Kidney capillary endothelial cell (primary cell): Measurements from ENCODE around the gene ERRFI1.

ENCODE experiments used
- DNase-seq: peaks from one replicate; pipeline ENCODE4 v3.0.0-alpha.2; 2018; ENCODE audit warnings: low spot score

The ERRFI1 gene

DNA sequence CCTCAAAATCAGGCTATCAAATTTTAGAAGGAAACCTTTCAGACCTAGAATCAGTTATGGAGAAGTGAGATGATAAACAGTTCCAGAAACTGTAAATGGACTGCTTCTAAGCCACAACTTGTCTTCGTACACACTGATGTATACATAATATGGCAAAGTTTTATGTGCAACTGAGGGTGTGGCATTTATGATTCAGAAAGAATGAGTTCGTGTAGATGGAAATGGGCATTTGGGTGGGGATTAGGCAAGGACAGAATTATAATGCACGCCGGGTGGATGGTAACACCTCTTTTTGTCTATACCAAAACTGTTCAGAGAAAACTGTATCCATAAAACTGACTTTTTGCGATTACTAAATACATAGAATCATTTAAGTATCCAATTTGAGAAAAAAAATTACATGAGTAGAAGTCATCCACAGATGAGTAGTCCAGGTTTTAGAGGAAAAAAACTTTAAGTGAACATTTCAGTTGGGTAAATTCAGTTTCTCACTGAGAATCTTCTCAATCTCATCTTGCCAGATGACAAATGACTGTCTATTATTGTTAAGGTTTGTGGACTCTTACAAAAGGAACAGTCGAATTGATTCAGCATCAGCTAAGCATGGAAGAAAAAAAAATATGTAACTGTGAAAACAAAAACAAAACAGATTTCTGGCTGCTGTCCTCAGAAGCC is 22.5 kb downstream of the ERRFI1 start:
- DNase-seq = no peak

DNA sequence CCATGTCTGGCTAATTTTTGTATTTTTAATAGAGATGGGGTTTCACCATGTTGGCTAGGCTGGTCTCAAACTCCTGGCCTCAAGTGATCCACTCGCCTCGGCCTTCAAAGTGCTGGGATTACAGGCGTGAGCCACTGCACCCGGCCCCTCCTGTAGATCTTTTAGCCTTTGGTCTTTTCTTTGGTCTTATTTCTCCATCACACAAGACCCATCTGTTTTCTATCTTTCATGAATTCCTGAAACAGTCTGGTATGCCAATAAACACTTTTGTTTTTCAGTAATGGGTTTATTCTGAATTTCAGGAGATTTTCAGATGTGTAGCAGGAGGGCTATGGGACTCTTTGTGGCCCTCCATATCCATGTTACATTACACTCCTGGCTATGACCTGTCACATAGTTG is 23.2 kb downstream of the ERRFI1 start:
- DNase-seq = no peak

DNA sequence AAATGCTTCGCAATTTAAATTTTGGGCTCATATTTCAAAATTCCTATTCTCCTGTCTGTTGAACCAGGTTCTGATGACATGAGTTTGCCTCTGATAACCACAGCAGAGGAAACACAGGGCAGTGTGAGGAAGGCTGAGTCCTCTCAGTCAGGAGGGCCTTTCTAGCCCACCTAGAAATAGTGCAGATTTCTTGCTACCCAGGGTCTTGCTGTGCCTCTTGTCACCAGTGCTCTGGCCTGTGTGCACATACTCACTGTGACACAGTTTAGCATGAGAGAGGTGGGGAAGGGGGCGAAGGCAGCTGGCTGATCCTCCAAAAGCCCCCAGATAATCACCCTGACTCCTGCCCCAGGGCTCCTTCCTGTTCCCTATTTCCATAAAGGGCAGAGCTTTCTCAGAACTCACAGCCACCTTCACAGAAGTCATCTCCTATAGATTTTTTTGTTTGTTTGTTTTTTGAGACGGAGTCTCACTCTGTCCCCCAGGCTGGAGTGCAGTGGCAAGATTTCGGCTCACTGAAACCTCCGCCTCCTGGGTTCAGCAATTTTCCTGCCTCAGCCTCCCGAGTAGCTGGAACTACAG is 23.7 kb downstream of the ERRFI1 start:
- DNase-seq = no peak

DNA sequence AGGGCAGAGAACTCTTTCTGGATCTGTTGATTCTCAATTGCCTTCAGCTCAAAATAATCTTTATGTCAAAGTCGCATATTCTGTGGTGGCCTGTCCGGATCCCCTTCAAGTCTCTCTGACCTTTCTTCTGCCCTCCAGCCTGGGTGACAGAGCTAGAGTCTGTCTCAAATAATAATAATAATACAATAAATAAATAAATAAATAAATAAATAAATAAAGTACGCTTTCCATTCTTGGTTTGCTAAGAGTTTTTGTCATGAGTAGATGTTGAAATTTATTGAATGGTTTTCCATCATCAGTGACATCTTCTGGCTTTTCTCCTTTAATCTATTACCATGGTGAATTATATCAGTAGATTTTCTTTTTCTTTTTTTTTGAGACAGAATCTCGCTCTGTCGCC is 30.7 kb downstream of the ERRFI1 start:
- DNase-seq = no peak

DNA sequence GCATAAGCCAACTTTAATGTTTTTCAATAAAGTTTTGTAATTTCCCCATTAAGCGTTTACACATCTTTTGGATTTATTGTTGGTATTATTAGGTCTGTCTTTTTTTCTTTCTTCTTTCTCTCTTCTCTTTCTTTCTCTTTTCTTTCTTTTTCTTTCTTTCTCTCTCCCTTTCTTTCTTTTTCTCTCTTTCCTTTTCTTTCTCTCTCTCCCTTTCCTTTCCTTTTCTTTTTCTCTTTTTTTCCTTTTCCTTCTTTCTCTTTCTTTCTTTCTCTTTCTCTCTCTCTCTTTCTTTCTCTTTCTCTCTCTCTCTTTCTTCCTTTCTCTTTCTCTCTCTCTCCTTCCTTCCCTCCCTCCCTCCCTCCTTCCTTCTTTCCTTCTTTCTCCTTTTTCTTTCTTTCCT is 31.3 kb downstream of the ERRFI1 start:
- DNase-seq = no peak

DNA sequence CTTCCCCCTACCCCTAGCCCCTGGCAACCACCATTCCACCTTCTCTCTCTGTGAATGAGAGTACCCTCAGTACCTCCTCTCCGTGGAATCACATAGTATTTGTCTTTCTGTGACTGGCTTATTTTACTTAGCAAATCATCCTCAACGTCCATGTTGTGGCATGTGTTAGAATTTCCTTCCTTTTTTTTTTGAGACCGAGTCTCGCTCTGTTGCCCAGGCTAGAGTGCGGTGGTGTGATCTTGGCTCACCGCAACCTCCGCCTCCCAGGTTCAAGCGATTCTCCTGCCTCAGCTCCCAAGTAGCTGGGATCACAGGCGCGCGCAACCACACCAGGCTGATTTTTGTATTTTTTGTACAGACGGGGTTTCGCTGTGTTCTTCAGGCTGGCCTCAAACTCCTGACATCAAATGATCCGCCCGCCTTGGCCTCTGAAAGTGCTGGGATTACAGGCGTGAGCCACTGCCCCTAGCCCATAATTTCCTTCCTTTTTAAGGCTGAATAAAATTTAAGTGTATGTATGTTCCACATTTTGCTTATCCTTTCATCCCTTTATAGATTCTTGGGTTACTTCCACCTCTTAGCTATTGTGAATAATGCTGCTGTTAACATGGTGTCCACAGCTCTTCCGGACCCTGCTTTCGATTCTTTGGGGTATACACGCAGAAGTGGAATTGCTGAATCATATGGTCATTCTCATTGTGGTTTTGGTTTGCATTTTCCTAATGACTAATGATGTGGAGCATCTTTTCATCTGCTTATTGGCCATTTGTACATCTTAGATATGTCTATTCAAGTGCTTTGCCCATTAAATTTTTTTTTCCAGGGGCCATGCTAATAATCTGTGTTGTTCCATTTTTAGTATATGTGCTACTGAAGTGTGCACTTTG is 32.3 kb downstream of the ERRFI1 start:
- no peak for DNase-seq

DNA sequence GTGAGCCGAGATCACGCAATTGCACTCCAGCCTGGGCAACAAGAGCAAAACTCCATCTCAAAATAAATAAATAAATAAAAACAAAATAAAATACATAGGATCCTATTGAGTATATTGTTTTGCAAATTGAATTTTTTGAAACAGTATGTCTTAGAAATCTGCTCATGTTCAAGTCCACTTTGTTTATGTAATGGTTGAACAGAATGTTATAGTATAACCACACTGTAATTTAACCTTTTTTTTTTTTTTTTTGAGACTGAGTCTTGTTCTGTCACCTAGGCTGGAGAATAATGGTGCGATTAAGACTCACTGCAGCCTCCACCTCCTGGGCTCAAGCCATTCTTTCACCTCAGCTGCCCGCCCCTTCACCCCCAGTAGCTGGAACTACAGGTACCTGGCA is 33.2 kb downstream of the ERRFI1 start:
- DNase-seq = no peak

DNA sequence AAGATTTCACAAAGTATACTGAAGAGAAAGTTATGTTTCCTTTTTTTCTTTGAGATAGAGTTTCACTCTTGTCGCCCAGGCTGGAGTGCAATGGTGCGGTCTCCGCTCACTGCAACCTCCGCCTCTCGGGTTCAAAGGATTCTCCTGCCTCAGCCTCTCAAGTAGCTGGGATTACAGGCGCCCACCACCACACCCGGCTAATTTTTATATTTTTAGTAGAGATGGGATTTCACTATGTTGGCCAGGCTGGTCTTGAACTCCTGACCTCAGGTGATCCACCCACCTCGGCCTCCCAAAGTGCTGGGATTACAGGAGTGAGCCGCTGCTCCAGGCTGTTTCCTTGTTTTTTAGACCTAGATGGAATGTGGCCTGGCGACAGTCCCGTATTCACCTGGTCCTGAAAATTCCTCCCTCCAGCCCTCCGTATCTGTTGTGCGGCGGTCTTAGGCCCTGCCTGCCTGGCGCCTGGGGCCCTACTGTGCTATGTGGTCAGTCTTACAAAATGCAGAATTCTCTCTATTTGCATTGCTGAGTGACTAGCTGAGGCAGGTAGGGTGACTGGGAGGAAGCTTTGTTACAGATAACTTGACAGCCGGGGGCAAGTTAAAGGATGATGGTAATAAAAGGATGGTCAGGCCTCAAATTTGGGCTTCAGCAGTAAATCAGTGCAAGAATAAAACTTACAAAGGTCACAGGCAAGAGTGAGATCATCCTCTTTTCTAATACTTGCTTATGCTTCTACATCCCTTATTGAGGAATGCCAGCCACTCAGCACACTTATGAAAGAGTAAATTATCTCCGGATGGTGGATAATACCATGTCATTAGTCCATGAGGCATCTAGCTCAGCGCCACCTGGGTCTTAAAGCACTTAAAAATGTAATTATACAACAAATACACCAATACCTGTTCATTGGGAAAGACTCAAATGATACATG is 34.3 kb downstream of the ERRFI1 start:
- no peak for DNase-seq

DNA sequence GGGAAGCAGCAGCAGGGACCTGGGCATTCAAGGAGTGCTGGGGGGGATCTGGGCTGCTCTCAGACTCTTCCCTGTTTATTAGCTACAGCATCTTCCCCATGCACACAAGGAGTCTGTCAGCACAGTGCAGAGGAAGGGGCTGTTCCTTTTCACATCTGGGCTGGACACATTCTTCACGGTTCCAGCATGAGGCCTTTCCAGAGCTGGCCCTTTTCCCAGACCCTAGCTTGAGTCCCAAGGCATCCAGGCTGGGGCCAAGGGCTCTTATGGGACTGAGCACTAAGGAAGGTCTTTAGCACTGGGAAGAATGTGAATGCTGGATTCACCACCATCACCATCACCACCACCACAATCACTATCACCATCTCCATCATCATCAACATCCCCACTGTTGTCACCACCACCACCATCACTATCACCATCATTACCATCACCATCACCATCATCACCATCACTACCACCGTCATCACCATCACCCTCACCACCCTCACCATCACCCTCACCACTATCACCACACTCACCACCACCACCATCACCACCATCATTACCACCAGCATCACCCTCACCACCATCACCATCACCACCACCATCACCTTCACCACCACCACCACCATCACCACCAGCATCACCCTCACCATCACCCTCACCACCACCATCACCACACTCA is 36.2 kb downstream of the ERRFI1 start:
- DNase-seq = no peak

DNA sequence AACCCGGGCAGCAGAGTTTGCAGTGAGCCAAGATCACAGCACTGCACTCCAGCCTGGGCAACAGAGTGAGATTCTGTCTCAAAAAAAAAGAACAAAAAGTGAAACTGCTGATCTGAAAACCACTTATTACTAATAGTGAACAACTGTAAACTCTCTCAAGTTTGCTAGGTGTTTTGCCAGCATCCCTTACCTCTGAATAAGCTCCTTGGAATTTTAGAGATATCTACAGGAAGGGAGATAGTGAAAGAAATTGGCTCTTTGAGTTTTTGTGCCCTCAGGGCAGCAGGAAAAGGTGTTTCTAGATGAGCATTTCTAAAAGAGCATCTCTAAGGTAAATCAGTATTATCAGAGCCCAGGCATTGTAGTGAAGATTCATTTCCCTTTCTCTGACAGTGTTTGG is 37.5 kb downstream of the ERRFI1 start:
- no peak for DNase-seq

DNA sequence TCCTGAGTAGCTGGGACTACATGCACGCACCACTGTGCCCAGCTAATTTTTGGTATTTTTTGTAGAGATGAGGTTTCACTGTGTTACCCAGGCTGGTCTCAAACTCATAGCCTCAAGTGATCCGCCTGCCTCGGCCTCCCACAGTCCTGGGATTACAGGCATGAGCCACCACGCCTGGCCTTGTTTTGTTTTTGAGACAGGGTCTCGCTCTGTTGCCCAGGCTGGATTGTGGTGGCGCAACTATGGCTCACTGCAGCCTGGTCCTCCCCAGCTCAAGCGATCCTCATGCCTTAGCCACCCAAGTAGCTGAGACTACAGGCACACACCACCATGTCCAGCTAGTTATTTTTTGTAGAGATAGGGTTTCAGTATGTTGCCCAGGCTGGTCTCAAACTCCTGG is 38.6 kb downstream of the ERRFI1 start:
- DNase-seq = no peak

DNA sequence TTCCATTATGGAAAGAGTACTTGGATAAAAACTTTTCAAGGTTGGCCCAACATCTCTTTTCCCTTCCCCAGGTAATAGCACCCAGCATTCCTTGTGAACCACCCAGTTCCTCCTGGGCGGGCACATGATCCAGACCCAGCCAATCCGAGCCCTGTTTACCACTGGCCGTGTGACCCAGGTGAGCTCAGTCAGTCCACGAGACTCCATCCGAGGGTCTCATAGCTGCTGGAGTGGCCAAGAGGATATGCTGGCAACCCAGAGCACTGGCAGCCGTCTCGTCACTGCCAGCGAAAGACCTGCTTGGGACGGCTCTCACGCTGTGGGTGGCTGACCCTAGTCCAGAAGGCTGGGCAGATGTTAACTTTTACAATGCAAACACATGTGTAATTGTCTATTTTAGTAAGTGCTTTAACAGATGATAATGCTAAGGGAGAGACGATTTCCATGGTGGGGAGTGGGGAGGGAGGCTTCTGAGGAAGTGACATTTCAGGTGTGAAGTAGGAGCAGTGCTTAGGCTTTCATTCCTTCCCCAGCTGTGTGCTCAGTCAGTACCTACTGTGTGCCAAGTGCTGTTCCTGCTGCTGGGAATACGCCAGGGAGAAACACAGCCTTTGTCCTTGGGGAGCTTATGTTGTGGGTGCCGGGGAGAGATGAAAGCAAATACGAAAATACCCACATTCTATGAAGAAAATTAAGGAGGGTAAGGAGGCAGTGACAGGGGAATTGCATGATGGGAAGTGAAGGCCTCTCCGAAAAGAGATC is 40.1 kb downstream of the ERRFI1 start:
- no peak for DNase-seq

DNA sequence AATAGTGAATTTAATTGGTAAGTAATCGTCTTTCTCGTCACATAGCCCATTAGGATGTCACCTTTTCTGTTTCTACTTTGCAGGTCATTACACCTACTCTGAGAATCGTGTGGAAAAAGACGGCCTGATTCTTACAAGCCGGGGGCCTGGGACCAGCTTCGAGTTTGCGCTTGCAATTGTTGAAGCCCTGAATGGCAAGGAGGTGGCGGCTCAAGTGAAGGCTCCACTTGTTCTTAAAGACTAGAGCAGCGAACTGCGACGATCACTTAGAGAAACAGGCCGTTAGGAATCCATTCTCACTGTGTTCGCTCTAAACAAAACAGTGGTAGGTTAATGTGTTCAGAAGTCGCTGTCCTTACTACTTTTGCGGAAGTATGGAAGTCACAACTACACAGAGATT is 41.3 kb downstream of the ERRFI1 start:
- DNase-seq = no peak

DNA sequence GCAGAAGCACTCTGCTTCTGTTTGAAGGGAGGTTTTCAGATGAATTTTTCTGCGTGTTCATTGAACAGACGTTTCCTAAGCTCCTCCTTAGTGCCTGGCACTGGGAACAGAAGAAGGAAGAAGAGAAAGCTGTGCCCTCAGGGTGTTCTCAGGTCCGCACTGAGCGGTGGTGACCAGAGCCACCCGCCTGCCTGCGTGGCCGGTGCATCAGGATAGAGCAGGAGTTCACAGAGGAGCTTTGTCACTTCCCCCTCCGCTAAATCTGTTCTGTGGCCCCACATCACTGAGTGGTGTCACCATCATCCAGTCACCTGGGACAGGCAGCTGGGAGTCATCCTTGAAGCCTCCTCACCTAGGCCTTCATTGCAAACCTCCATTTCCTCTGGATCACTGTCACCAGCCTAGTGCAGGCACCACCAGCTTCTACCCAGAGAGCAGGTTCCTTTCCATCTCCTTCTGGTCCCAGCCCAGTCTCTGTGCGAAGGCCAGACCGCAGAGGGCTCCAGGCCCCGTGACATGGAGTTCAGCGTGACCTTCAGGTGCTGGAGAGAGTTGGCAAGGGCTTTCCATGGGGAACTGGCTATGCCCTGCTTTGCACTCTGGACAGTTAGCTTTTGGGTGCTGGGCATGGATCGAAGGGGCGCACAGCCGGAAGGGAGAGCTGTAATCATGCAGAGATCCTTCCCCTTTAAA is 42.9 kb downstream of the ERRFI1 start:
- no peak for DNase-seq

DNA sequence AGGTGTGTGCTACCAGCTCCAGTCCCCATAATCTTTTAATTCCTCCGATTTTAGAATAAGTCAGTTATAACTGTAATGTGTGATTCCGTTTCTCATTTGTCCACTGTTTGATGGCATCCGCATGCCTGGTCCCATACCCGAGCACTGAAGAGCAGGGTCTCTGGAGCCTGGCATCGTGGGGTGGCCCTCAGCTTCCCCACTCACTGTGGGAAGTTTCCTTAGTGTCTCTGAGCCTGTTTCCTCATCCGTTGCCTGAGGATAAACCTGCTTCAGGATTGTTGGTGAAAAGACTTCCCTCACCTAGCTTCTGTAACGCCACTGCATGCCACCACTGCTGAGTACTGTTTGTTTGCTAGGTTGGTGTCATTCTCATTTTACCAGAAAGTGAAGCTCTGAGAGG is 45.1 kb downstream of the ERRFI1 start:
- no peak for DNase-seq

DNA sequence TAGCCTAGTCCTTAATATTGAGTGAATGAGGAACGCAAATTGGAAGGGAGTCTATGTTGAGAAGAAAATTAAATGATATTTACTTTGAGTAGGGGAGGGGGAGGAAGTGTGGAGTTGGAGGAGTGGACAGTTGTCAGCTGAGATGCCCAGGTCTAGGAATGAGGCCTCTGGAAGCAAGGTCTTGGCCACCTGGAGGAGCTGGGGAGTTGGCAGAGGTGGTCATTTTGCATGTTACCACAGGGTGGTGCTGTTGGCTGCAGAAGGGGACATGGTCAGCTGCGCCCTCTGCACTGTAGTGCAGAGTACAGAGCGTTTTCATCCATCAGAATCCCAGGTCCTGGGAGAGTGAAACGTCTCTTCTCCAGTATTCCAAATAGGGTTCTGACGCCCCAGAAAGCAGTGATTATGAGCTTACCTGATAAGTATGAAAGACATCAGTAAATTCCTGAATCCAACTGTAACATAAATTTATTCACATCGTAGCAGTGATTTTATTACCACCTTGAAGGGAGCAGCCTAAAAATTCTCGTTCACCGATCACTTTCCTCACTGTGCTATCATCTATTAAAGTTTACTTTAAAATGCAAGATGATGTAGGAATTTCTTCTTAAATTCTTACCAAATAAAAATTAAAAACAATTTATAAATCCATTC is 50.8 kb downstream of the ERRFI1 start:
- DNase-seq = peak; percentile 73

DNA sequence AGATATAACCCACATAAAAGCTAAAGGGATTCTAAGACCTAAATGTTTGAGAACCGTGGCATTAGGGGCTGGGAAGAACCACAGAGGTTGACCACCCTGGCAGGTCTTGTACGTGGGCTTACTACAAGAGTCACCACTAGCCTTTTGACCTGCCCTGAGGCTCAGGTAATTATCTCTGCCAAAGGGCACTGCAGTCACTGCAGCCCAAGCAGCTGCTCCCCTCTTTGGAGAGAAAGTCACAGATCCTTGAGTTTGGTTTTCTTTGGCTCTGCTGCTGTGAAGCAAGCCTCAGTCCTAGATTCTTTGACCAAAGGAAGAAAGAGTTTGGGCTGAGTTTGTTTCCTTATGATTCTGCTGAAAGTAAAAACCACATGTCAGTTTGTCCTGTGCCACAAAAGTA is 53.0 kb downstream of the ERRFI1 start:
- DNase-seq = no peak

DNA sequence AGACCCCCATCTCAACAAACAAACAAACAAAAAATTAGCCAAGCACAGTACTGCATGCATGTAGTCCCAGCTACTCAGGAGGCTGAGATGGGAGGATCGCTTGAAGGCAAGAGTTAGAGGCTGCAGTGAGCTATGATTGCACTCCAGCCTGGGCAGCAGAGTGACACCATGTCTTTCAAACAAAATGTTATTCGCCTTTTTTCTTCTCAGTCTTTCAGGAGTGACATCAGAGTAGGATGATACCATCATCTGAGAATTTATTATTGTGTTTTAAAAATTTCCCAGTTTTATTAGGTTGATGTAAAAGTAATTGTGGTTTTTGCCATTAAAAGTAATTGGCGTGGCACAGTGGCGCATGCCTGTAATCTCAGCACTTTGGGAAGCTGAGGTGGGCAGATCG is 53.8 kb downstream of the ERRFI1 start:
- DNase-seq = no peak

DNA sequence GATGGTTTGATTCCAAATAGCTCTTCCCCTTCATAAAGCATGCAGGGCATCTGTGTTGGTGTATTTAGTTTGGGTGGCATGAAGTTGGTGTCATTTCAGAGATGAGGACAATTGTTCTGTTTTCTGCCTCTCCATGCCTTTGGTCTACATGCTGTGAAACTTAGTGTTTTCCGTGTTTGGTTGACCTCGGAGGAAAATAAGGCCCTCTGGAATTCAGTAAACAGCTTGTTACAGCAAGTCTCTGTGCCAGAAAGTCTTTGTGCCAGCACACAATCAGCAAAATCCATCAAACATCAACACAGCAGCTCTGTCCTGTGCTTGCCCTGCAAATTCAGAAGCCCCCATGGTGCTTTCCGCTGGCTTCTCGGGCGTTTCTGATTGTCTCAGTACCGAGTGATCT is 55.1 kb downstream of the ERRFI1 start:
- no peak for DNase-seq

DNA sequence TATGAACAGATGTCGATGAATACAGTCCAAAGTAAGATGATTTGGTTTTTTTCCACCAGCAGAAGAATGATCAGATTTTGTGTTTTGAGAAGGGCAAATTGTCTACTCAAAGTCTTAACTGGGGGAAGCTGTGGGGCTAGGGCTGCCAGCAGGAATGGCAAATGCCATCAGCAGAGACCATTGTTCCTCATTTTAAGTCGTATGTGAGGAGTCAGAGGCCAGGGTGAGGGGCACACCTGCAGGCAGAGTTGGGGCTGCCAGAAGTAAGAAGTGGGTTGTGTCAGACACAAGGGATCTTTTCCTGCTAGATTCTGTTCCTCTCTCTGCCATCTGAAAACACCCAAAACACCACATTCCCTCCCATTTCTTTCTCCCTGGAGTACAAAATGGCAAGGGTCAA is 55.9 kb downstream of the ERRFI1 start:
- DNase-seq = no peak
